ENCODE results near the gene TMSB10.
A peak's percentile ranks its signal among the peaks of the same experiment; 100 is the strongest.
"Not testable (repeated sequence)": the region's sequence is repeated elsewhere in the genome, so short reads cannot be mapped to it uniquely, and the experiment has no call there.

TMSB10 gene

GRCh38 chr2:84912984-84913383, 7.5 kb downstream of the TMSB10 start:
- Histone ChIP-seq H4K8ac (ENCODE audit: low read depth, low read length) (no peak overlapping the region), H3K27ac (replicated peaks; ENCODE audit: low read length) (no peak overlapping the region), H3K79me1 (ENCODE audit: low read depth, low read length) (no peaks in the 10 kb centered on the region), H2BK12ac (ENCODE audit: low read length) (no peak overlapping the region), H2AK5ac (ENCODE audit: low read depth, low read length) (no peak overlapping the region), H2BK120ac (ENCODE audit: low read depth, low read length) (no peak overlapping the region), H2AFZ (ENCODE audit: low read length) (no peak overlapping the region), H3K14ac (ENCODE audit: low read length) (no peak overlapping the region), H3K36me3 (replicated peaks in 1 of 2; ENCODE audit: control insufficient read depth in 2 of 2, insufficient read depth in 2 of 2, low read length in 2 of 2) (peaks cover 0 to 10% of the 10 kb centered on the region in 2 donors), H3K4ac (ENCODE audit: low read length) (no peak overlapping the region), H3K27me3 (ENCODE audit: control insufficient read depth in 3 of 3, insufficient read depth in 3 of 3, low read depth in 1 of 3, low read length in 3 of 3) (peaks cover 0 to 7% (median 0%) of the 10 kb centered on the region in 3 experiments), H2BK15ac (ENCODE audit: low read length) (no peak overlapping the region), H4K91ac (ENCODE audit: low read depth, low read length, poor library complexity) (no peak overlapping the region), H3K4me1 (ENCODE audit: control insufficient read depth in 2 of 2, insufficient read depth in 1 of 2, low read depth in 1 of 2, low read length in 2 of 2) (peaks cover 0 to 2% of the 10 kb centered on the region in 2 donors), H3K9ac (ENCODE audit: low read depth, low read length, poor library complexity) (no peak overlapping the region), H3K18ac (ENCODE audit: low read length) (no peak overlapping the region), H3K9me3 (replicated peaks in 1 of 2; ENCODE audit: control insufficient read depth in 2 of 2, insufficient read depth in 1 of 2, low read depth in 1 of 2, low read length in 2 of 2) (peaks cover 0 to 7% of the 10 kb centered on the region in 2 donors), H3K23ac (ENCODE audit: low read depth, low read length, poor library complexity) (no peak overlapping the region), H3K4me2 (ENCODE audit: insufficient read depth, low read length, poor library complexity, severe bottlenecking) (no peak overlapping the region), H2BK5ac (ENCODE audit: low read length) (no peak overlapping the region), H3K4me3 (ENCODE audit: low read length in 2 of 2) (no peak overlapping the region)
- no peak for DNase-seq (ENCODE audit: low spot score)
- no CpG with 5 or more reads among the region's 4 CpGs for WGBS, 2 donors (ENCODE audit: extremely low coverage in 2 of 2, insufficient read length in 2 of 2, insufficient replicate concordance in 1 of 2)

- no peaks in the 10 kb centered on the region for H3K79me1 ChIP-seq (ENCODE audit: low read depth, low read length)
These were observed 8.9 kb downstream of the TMSB10 start for GRCh38 chr2:84914334-84914733.

GRCh38 chr2:84915675-84916074, 10.2 kb downstream of the TMSB10 start:
- not testable (repeated sequence) for DNase-seq (ENCODE audit: low spot score); H3K9ac ChIP-seq (ENCODE audit: low read depth, low read length, poor library complexity); H3K4ac ChIP-seq (ENCODE audit: low read length); H3K4me1 ChIP-seq (ENCODE audit: control insufficient read depth in 2 of 2, insufficient read depth in 1 of 2, low read depth in 1 of 2, low read length in 2 of 2); H2BK12ac ChIP-seq (ENCODE audit: low read length); H3K14ac ChIP-seq (ENCODE audit: low read length); H3K4me2 ChIP-seq (ENCODE audit: insufficient read depth, low read length, poor library complexity, severe bottlenecking); H3K9me3 ChIP-seq (replicated peaks in 1 of 2; ENCODE audit: control insufficient read depth in 2 of 2, insufficient read depth in 1 of 2, low read depth in 1 of 2, low read length in 2 of 2); H3K4me3 ChIP-seq (ENCODE audit: low read length in 2 of 2); H2AK5ac ChIP-seq (ENCODE audit: low read depth, low read length); H2BK15ac ChIP-seq (ENCODE audit: low read length); H4K91ac ChIP-seq (ENCODE audit: low read depth, low read length, poor library complexity); H2BK120ac ChIP-seq (ENCODE audit: low read depth, low read length); H2AFZ ChIP-seq (ENCODE audit: low read length); H4K8ac ChIP-seq (ENCODE audit: low read depth, low read length); H3K18ac ChIP-seq (ENCODE audit: low read length); H3K27ac ChIP-seq (replicated peaks; ENCODE audit: low read length); H3K27me3 ChIP-seq (ENCODE audit: control insufficient read depth in 3 of 3, insufficient read depth in 3 of 3, low read depth in 1 of 3, low read length in 3 of 3); H3K36me3 ChIP-seq (replicated peaks in 1 of 2; ENCODE audit: control insufficient read depth in 2 of 2, insufficient read depth in 2 of 2, low read length in 2 of 2); H3K23ac ChIP-seq (ENCODE audit: low read depth, low read length, poor library complexity); H3K79me1 ChIP-seq (ENCODE audit: low read depth, low read length); H2BK5ac ChIP-seq (ENCODE audit: low read length)
- whole genome bisulfite sequencing, 2 donors (ENCODE audit: extremely low coverage in 2 of 2, insufficient read length in 2 of 2, insufficient replicate concordance in 1 of 2) = no CpG with 5 or more reads among the region's 24 CpGs

More at GRCh38 chr2:84914334-84914733, 8.9 kb downstream of the TMSB10 start:
- Histone ChIP-seq H3K27ac (replicated peaks; ENCODE audit: low read length) (no peak overlapping the region), H2BK12ac (ENCODE audit: low read length) (no peak overlapping the region), H3K9me3 (replicated peaks in 1 of 2; ENCODE audit: control insufficient read depth in 2 of 2, insufficient read depth in 1 of 2, low read depth in 1 of 2, low read length in 2 of 2) (peaks cover 0 to 2% of the 10 kb centered on the region in 2 donors), H3K36me3 (replicated peaks in 1 of 2; ENCODE audit: control insufficient read depth in 2 of 2, insufficient read depth in 2 of 2, low read length in 2 of 2) (peaks cover 0 to 5% of the 10 kb centered on the region in 2 donors), H3K14ac (ENCODE audit: low read length) (no peak overlapping the region), H2BK5ac (ENCODE audit: low read length) (no peak overlapping the region), H4K8ac (ENCODE audit: low read depth, low read length) (no peak overlapping the region), H2AK5ac (ENCODE audit: low read depth, low read length) (no peak overlapping the region), H4K91ac (ENCODE audit: low read depth, low read length, poor library complexity) (no peak overlapping the region), H3K18ac (ENCODE audit: low read length) (no peak overlapping the region), H3K4ac (ENCODE audit: low read length) (no peak overlapping the region), H3K4me2 (ENCODE audit: insufficient read depth, low read length, poor library complexity, severe bottlenecking) (no peak overlapping the region), H2BK120ac (ENCODE audit: low read depth, low read length) (no peak overlapping the region), H2AFZ (ENCODE audit: low read length) (no peak overlapping the region), H2BK15ac (ENCODE audit: low read length) (no peak overlapping the region), H3K4me1 (ENCODE audit: control insufficient read depth in 2 of 2, insufficient read depth in 1 of 2, low read depth in 1 of 2, low read length in 2 of 2) (peaks cover 0 to under 1% of the 10 kb centered on the region in 2 donors), H3K9ac (ENCODE audit: low read depth, low read length, poor library complexity) (no peak overlapping the region), H3K27me3 (ENCODE audit: control insufficient read depth in 3 of 3, insufficient read depth in 3 of 3, low read depth in 1 of 3, low read length in 3 of 3) (peaks cover 0 to 4% (median 0%) of the 10 kb centered on the region in 3 experiments), H3K4me3 (ENCODE audit: low read length in 2 of 2) (no peak overlapping the region), H3K23ac (ENCODE audit: low read depth, low read length, poor library complexity) (no peak overlapping the region)
- no peak for DNase-seq (ENCODE audit: low spot score)
- WGBS, 2 donors (ENCODE audit: extremely low coverage in 2 of 2, insufficient read length in 2 of 2, insufficient replicate concordance in 1 of 2) = 100% methylated on average over 1 of the region's 6 CpGs; no CpG with 5 or more reads in 1 of the 2 donors

- no CpG with 5 or more reads among the region's 5 CpGs for WGBS, 2 donors (ENCODE audit: extremely low coverage in 2 of 2, insufficient read length in 2 of 2, insufficient replicate concordance in 1 of 2)
- peak overlapping the region; percentile 23 for H2AFZ ChIP-seq (ENCODE audit: low read length)
- H3K27ac ChIP-seq (replicated peaks; ENCODE audit: low read length); H4K8ac ChIP-seq (ENCODE audit: low read depth, low read length); H2BK12ac ChIP-seq (ENCODE audit: low read length); H3K9ac ChIP-seq (ENCODE audit: low read depth, low read length, poor library complexity); H3K4me3 ChIP-seq (ENCODE audit: low read length in 2 of 2); H3K79me1 ChIP-seq (ENCODE audit: low read depth, low read length); H3K4ac ChIP-seq (ENCODE audit: low read length); H2BK120ac ChIP-seq (ENCODE audit: low read depth, low read length); H3K9me3 ChIP-seq (replicated peaks in 1 of 2; ENCODE audit: control insufficient read depth in 2 of 2, insufficient read depth in 1 of 2, low read depth in 1 of 2, low read length in 2 of 2); H2BK15ac ChIP-seq (ENCODE audit: low read length); H3K36me3 ChIP-seq (replicated peaks in 1 of 2; ENCODE audit: control insufficient read depth in 2 of 2, insufficient read depth in 2 of 2, low read length in 2 of 2); H2BK5ac ChIP-seq (ENCODE audit: low read length); H3K14ac ChIP-seq (ENCODE audit: low read length); H3K4me2 ChIP-seq (ENCODE audit: insufficient read depth, low read length, poor library complexity, severe bottlenecking); H3K23ac ChIP-seq (ENCODE audit: low read depth, low read length, poor library complexity); H4K91ac ChIP-seq (ENCODE audit: low read depth, low read length, poor library complexity); H3K4me1 ChIP-seq (ENCODE audit: control insufficient read depth in 2 of 2, insufficient read depth in 1 of 2, low read depth in 1 of 2, low read length in 2 of 2); H2AK5ac ChIP-seq (ENCODE audit: low read depth, low read length); H3K27me3 ChIP-seq (ENCODE audit: control insufficient read depth in 3 of 3, insufficient read depth in 3 of 3, low read depth in 1 of 3, low read length in 3 of 3); DNase-seq (ENCODE audit: low spot score): not testable (repeated sequence)
- peak overlapping the region; percentile 28 for H3K18ac ChIP-seq (ENCODE audit: low read length)
These were observed 12.4 kb downstream of the TMSB10 start for GRCh38 chr2:84917821-84918220.

Measured in neuronal stem cell (in vitro differentiated cells).